ENCODE data around the gene RLN2.

RLN2 gene

DNA sequence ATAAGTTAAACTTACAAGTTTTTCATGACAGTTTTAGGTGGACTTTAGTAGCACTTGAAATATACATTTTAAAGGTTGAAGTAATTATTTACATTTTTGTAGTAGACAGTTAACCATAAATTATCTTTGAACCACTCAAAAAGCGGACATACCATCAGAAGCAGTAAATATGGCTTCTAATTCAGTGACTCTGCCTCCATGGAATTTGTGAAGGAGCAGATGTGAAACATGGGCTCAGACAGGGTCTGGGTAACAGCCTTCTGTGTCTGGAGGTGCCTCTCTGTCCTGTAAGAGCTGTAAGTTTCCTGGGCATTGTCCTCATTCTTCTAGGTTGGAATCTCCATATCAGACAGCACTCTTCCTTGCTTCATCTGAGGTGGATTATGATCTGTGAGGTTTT, 12.4 kb downstream of the RLN2 start:
- TF ChIP-seq, protein P1, sequence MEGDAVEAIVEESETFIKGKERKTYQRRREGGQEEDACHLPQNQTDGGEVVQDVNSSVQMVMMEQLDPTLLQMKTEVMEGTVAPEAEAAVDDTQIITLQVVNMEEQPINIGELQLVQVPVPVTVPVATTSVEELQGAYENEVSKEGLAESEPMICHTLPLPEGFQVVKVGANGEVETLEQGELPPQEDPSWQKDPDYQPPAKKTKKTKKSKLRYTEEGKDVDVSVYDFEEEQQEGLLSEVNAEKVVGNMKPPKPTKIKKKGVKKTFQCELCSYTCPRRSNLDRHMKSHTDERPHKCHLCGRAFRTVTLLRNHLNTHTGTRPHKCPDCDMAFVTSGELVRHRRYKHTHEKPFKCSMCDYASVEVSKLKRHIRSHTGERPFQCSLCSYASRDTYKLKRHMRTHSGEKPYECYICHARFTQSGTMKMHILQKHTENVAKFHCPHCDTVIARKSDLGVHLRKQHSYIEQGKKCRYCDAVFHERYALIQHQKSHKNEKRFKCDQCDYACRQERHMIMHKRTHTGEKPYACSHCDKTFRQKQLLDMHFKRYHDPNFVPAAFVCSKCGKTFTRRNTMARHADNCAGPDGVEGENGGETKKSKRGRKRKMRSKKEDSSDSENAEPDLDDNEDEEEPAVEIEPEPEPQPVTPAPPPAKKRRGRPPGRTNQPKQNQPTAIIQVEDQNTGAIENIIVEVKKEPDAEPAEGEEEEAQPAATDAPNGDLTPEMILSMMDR (conservative IDR thresholded peaks at IDR 0.05; ENCODE audit: control insufficient read depth, insufficient read depth, low read depth, low read length): no peak
- DNase-seq (ENCODE audit: low read depth): no peak
- H3K4me3 ChIP-seq (ENCODE audit: control insufficient read depth, low read depth, low read length): no peak overlapping the region

- TF ChIP-seq, protein P1 (conservative IDR thresholded peaks at IDR 0.05; ENCODE audit: control insufficient read depth, insufficient read depth, low read depth, low read length): no peak
- no peak overlapping the region for H3K4me3 ChIP-seq (ENCODE audit: control insufficient read depth, low read depth, low read length)
- DNase-seq (ENCODE audit: low read depth): no peak
These were observed 15.9 kb downstream of the RLN2 start for GRCh38 chr9:5288591-5288990.

- no peak overlapping the region for H3K4me3 ChIP-seq (ENCODE audit: control insufficient read depth, low read depth, low read length)
- no peak for DNase-seq (ENCODE audit: low read depth)
- TF ChIP-seq, protein P1 (conservative IDR thresholded peaks at IDR 0.05; ENCODE audit: control insufficient read depth, insufficient read depth, low read depth, low read length): no peak
These were observed 18.3 kb downstream of the RLN2 start for GRCh38 chr9:5286262-5286661.

- no peak overlapping the region for H3K4me3 ChIP-seq (ENCODE audit: control insufficient read depth, low read depth, low read length)
- DNase-seq (ENCODE audit: low read depth): no peak
- TF ChIP-seq, protein P1 (conservative IDR thresholded peaks at IDR 0.05; ENCODE audit: control insufficient read depth, insufficient read depth, low read depth, low read length): no peak
These were observed 26.0 kb downstream of the RLN2 start for GRCh38 chr9:5278486-5278885.

DNA sequence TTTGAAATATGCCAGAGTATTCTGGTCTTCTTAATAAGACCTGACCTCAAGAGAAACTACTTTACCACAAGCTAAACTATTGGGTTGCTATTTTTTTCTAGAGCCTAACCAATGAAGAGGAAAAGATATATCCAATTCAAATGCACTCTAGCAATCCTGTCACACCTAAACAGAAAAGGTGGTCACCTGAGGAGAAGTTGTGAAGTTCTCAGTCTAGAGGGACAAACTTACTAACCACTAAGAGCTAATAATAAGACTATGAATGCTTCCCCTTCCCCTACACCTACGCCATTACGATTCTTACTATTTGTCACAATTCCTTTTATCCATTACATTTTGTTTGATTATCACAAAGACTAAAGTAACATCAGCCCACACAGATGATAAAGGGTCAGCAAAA, 29.7 kb downstream of the RLN2 start:
- TF ChIP-seq, protein P1 (conservative IDR thresholded peaks at IDR 0.05; ENCODE audit: control insufficient read depth, insufficient read depth, low read depth, low read length): no peak
- H3K4me3 ChIP-seq (ENCODE audit: control insufficient read depth, low read depth, low read length): no peak overlapping the region
- DNase-seq (ENCODE audit: low read depth): no peak

DNA sequence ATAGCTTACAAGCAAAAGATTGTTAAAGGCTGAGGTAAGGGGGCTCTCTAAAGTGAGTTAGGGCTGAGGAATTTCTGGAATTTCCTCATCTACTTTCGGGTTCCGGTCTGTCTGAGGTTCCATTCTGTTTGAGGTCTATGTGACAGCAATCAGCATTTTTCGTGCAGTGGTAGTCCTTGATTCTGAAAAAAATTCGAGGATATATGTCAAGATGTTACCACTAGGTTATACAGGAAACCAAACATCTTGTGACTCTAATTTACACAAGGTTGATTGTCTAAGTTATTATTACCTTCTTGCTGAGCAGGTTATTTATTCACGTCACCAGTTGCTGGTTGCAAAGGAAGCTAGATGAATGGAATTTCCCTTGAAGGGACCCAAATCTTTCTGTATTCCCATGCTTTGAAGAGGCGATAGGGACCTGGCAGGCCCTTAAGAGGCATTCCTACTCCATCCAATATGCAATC, 35.2 kb downstream of the RLN2 start:
- no peak for DNase-seq (ENCODE audit: low read depth)
- TF ChIP-seq, protein P1 (conservative IDR thresholded peaks at IDR 0.05; ENCODE audit: control insufficient read depth, insufficient read depth, low read depth, low read length): no peak
- no peak overlapping the region for H3K4me3 ChIP-seq (ENCODE audit: control insufficient read depth, low read depth, low read length)

DNA sequence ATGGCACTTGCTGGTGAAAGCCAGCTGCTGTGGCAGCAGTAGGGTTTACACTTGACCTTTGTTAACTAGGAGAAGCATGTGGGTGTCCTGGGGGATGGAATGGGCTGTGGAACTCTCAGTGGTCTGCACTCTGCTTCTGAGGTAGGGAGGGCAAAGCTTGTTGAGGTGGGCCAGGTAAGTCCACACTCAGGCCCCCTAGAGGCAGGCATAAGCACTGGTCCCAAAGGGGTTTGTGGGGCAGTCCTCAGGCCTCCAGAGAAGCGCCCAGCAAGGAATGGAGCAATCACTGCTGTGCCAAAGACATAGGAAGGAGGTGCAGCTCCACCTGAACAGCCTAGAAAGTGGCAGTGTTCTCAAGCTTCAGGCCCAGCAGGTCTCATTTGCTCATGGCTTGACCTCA, 38.6 kb downstream of the RLN2 start:
- TF ChIP-seq, protein P1 (conservative IDR thresholded peaks at IDR 0.05; ENCODE audit: control insufficient read depth, insufficient read depth, low read depth, low read length): no peak
- no peak overlapping the region for H3K4me3 ChIP-seq (ENCODE audit: control insufficient read depth, low read depth, low read length)
- no peak for DNase-seq (ENCODE audit: low read depth)
